Activated CD4-positive, alpha-beta memory T cell treated with anti-CD3 and anti-CD28 coated beads, Interleukin-2, amount 10 ng/mL, durations not matched to agents 7 days and 5 days (primary cell): ENCODE data around the gene ADGRG6. TPM values are rescaled to one million over a fixed set of nuclear protein-coding genes. Genes with fewer than 3 reads are reported as not detected.

ENCODE experiments used
- CTCF ChIA-PET: fragments of 350-600 bp; sonication (Branson Sonifier 250); formaldehyde crosslinking; loops from one replicate; lab custom pipeline; 2021; ENCODE audit warnings: antibody characterized with exemption, inconsistent platforms; lab: Charles Lee
- POLR2A ChIA-PET: fragments of 350-600 bp; sonication (Branson Sonifier 250); formaldehyde crosslinking; loops from one replicate; lab custom pipeline; 2021; ENCODE audit warnings: antibody characterized with exemption; lab: Charles Lee
- DNase-seq: peaks from one replicate; pipeline ENCODE4 v3.0.0-alpha.2; 2020
- H3K27ac Mint-ChIP-seq: one replicate; pipeline ENCODE4 v1.8.0; 2021; ENCODE audit warnings: mild to moderate bottlenecking, mixed read lengths
- H3K27me3 Mint-ChIP-seq: one replicate; pipeline ENCODE4 v1.8.0; 2021; ENCODE audit warnings: mixed read lengths
- H3K36me3 Mint-ChIP-seq: one replicate; pipeline ENCODE4 v1.8.0; 2021; ENCODE audit warnings: low read depth, mixed read lengths
- H3K4me1 Mint-ChIP-seq: one replicate; pipeline ENCODE4 v1.8.0; 2021; ENCODE audit warnings: mixed read lengths
- H3K4me3 Mint-ChIP-seq: one replicate; pipeline ENCODE4 v1.8.0; 2021; ENCODE audit warnings: mild to moderate bottlenecking, mixed read lengths
- H3K9me3 Mint-ChIP-seq: one replicate; pipeline ENCODE4 v1.8.0; 2021; ENCODE audit warnings: mixed read lengths
- total RNA-seq, 2 experiments: library from RNA; stranded (reverse); gene quantifications; one replicate each; pipeline ENCODE4 v1.2.3, GENCODE V29; 2021

The ADGRG6 gene
- not detected for total RNA-seq

DNA sequence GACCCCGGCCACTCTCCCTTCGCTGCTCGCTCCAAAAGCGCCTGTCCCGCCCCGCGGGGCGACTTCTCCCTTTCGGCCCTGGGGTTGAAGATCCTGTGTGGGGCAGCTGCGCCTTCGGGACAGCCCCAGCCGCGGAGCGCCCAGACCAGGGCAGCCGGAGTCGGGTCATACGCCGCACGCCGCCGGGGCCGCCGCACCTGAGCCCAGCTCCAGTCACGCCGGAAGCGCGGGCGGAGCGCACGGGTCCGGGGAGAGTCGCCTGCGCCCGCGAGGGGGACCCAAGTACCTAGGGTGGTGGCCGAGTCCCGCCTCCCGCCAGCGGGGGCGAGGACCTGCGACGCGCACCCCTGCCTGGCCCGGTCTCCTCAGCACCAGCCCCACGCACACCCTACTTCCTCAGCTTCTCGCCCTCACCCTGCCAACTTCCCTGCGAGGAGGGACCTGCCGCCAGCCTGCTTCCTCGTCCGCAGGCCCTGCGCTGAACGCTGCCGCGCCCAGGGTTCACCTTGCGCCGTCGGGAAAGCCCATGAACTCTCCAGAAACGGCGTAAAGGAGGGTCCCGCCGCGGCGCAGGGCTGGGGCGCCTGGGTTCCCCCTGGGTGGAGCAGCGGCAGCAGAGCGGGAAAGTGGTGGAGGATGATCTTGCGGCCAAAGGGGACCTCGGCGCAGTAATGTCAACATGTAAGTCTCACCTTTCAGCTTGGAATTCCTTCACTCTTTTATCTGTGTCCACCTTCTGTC is at the start of gene ADGRG6:
Gene ADGRG6, plus strand, starts transcription at position 357 of the 741 bp plus-strand sequence. Its CDS starts 323 bp downstream, at position 680.
- CTCF ChIA-PET, result interaction anchor here (1.2 kb wide), 1 partner anchor 15 kb away, joined by 3 read pairs; no protein-coding TSS in a partner anchor
- Mint-ChIP-seq H3K36me3 (no peaks in the 10 kb centered on the region), H3K27ac (no peak within 1 kb of the TSS), H3K27me3 (peaks cover 36% of the 10 kb centered on the region), H3K9me3 (no peaks in the 10 kb centered on the region), H3K4me3 (peak within 1 kb of the TSS; percentile 65), H3K4me1 (peaks cover 4% of the 10 kb centered on the region)
- POLR2A ChIA-PET, result no interaction called here
- peak; percentile 25 for DNase-seq

DNA sequence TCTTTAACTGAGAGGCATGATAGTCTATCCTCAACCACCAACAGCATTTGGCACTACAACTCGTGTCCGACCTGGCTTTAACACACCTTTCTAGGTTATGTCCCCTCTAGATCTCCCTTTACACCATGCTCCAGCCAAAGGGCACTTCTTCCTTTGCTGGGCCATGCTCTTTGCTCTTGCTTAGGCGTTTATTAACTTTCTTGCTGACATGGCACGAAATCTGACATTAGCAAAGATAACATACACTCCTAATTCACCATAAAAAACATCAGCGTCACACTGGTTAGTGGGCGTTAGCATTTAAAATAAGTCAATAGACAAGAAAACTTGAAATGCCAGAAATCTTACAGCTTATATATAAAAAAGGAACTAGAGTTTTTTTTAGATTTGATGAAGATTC is 47.3 kb upstream of the ADGRG6 start:
- H3K4me3 Mint-ChIP-seq, result no peak overlapping the region
- POLR2A ChIA-PET, result no interaction called here
- H3K9me3 Mint-ChIP-seq, result no peaks in the 10 kb centered on the region
- no peak overlapping the region for H3K27ac Mint-ChIP-seq
- H3K4me1 Mint-ChIP-seq, result no peaks in the 10 kb centered on the region
- no peaks in the 10 kb centered on the region for H3K36me3 Mint-ChIP-seq
- CTCF ChIA-PET, result no interaction called here
- H3K27me3 Mint-ChIP-seq, result no peaks in the 10 kb centered on the region
- DNase-seq, result no peak

DNA sequence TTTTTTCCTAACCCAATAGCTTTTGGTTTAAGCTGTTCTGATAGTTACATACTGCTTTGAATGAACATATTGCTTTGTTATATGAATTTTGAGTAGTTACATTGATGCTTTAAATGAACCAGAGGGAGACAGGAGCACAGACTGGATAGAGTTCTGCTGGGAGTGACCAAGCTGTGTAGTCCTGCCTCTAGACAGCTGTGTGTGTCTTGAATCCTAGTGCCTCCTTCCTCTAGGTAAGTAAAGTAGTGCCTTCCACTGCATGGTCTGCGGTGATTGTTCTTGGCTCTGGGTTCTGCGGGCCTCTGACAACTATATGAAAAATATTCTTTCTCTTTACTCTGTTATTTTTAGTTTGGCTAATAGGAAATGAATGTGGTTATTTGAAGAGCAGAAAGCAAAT is 46.0 kb upstream of the ADGRG6 start:
- Mint-ChIP-seq H3K27me3 (no peaks in the 10 kb centered on the region), H3K9me3 (no peaks in the 10 kb centered on the region), H3K4me3 (no peak overlapping the region), H3K36me3 (no peaks in the 10 kb centered on the region), H3K4me1 (no peaks in the 10 kb centered on the region), H3K27ac (no peak overlapping the region)
- ChIA-PET POLR2A (no interaction called here), CTCF (interaction anchor here (0.8 kb wide), 1 partner anchor 48 kb away, joined by 3 read pairs; no protein-coding TSS in a partner anchor)
- DNase-seq, result no peak

DNA sequence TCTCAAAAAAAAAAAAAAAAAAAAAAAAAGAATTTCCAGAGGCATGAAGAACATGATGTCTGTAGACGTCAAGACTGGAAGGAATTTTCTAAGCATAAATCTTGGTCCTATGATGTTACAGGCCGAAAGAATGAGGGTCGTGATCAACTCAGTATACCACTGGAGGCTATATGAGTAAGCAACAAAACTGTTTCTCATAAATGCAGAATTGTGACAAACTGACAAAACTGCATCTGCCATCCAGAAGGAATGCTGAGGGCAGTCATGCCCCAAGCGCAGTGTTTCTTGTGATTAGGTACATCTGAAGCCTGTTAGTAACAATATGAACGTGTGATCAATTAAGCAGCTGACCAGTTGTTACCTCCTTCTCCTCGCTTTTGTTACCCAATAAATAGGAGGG is 43.5 kb upstream of the ADGRG6 start:
- DNase-seq, result no peak
- CTCF ChIA-PET, result no interaction called here
- Mint-ChIP-seq H3K9me3 (no peaks in the 10 kb centered on the region), H3K36me3 (no peaks in the 10 kb centered on the region), H3K4me3 (no peak overlapping the region), H3K27me3 (no peaks in the 10 kb centered on the region), H3K27ac (no peak overlapping the region), H3K4me1 (no peaks in the 10 kb centered on the region)
- POLR2A ChIA-PET, result no interaction called here

DNA sequence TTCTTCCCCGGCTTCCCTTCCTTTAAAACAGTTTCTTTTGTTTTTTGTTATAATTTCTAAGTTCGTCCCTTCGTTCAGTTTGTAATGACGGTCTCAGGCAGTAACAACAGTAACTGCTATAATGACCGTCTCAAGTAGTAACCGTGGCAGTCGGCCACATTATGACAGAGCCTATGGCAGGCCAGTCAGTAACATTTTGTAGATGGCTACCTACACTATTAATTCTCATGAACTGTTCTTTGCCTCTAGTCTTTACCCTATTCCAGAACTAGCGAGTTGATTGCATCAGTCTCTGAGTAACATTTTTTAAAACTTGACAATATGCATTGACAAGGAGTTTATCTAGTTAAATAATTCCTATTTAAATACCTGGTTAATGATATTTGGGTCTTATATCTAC is 43.0 kb upstream of the ADGRG6 start:
- no peak for DNase-seq
- Mint-ChIP-seq H3K4me3 (no peak overlapping the region), H3K27ac (no peak overlapping the region), H3K4me1 (no peaks in the 10 kb centered on the region), H3K27me3 (no peaks in the 10 kb centered on the region), H3K9me3 (no peaks in the 10 kb centered on the region), H3K36me3 (no peaks in the 10 kb centered on the region)
- ChIA-PET CTCF (no interaction called here), POLR2A (no interaction called here)

DNA sequence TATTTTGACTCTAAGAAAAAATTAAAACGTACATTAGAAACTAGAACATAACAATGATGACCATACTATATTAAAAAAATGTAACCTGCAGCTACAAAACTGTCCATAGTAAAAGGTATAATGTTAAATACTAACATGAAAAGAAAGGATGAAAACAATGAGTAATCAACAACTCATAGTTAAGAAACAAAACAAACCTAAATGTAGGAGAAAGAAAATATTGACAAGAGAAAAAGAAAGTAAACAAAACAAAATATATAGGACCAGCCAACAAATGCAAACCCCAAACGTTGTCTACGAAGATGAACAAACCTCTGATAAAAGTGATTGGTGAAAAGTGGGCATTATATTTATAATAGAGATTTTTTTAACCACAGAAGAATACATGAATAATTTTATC is 41.1 kb upstream of the ADGRG6 start:
- no peaks in the 10 kb centered on the region for H3K27me3 Mint-ChIP-seq
- H3K4me1 Mint-ChIP-seq, result no peaks in the 10 kb centered on the region
- no peak for DNase-seq
- POLR2A ChIA-PET, result no interaction called here
- H3K36me3 Mint-ChIP-seq, result no peaks in the 10 kb centered on the region
- CTCF ChIA-PET, result no interaction called here
- no peak overlapping the region for H3K27ac Mint-ChIP-seq
- H3K9me3 Mint-ChIP-seq, result no peaks in the 10 kb centered on the region
- H3K4me3 Mint-ChIP-seq, result no peak overlapping the region

DNA sequence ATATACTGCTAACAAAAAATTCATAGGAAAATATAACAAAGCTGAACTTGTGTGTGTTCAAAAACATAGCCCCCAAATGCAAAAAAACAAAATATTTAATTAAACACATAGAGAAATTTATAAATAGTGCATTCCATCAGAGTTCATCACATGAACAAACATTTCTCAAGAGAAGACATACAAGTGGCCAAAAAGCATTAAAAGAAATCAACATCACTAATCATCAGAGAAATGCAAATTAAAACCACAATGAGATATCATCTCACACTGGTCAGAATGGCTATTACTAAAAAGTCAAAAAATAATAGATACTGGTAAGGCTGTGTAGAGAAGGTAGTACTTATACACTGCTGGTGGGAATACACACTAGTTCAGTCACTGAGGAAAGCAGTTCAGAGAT is 39.6 kb upstream of the ADGRG6 start:
- no peak for DNase-seq
- CTCF ChIA-PET, result no interaction called here
- no peaks in the 10 kb centered on the region for H3K4me1 Mint-ChIP-seq
- H3K27me3 Mint-ChIP-seq, result no peaks in the 10 kb centered on the region
- no peak overlapping the region for H3K4me3 Mint-ChIP-seq
- POLR2A ChIA-PET, result no interaction called here
- H3K27ac Mint-ChIP-seq, result no peak overlapping the region
- no peaks in the 10 kb centered on the region for H3K36me3 Mint-ChIP-seq
- H3K9me3 Mint-ChIP-seq, result no peaks in the 10 kb centered on the region

DNA sequence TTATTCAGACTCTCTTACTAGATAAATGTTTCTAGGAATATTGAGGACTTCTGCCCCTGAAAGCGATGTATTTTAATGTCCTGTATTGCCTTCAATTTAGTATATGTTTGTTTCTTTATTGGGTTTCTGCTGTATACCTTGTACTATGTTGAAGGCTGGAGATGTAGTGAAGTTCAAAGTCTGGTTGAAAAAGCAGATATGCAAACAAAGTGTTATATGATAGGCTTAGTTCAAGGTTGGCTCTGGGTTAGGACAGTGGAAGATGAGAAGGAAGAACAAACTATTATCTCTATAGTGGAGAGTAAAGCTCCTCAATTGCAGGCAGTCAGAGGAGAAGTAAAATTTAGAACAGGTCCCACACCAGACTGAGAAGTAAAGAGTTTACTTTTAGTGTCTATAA is 36.3 kb upstream of the ADGRG6 start:
- H3K4me3 Mint-ChIP-seq, result no peak overlapping the region
- ChIA-PET CTCF (no interaction called here), POLR2A (no interaction called here)
- no peak for DNase-seq
- H3K36me3 Mint-ChIP-seq, result no peaks in the 10 kb centered on the region
- no peaks in the 10 kb centered on the region for H3K9me3 Mint-ChIP-seq
- no peaks in the 10 kb centered on the region for H3K27me3 Mint-ChIP-seq
- no peaks in the 10 kb centered on the region for H3K4me1 Mint-ChIP-seq
- H3K27ac Mint-ChIP-seq, result no peak overlapping the region

DNA sequence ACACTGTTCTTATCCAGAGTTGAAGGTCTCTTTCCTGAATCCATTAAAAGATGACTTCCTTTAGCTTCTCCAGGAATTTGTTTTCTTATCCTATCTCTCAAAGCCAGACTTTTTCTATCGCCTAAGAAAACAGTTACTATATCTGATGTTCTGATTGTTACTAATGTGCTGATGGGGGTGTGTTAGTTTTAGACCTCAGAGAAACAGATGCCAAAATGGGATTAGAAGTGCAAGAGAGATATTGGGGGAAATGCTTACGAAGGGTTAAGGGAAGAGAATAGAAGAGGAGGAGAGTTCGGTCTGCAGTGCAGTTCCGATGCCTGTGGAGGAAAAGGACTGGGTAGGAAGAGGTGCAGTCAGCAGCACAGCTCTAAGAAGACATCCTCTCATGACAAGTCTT is 35.7 kb upstream of the ADGRG6 start:
- POLR2A ChIA-PET, result no interaction called here
- Mint-ChIP-seq H3K9me3 (no peaks in the 10 kb centered on the region), H3K27me3 (no peaks in the 10 kb centered on the region), H3K27ac (no peak overlapping the region), H3K4me3 (no peak overlapping the region), H3K36me3 (no peaks in the 10 kb centered on the region), H3K4me1 (no peaks in the 10 kb centered on the region)
- CTCF ChIA-PET, result no interaction called here
- no peak for DNase-seq

DNA sequence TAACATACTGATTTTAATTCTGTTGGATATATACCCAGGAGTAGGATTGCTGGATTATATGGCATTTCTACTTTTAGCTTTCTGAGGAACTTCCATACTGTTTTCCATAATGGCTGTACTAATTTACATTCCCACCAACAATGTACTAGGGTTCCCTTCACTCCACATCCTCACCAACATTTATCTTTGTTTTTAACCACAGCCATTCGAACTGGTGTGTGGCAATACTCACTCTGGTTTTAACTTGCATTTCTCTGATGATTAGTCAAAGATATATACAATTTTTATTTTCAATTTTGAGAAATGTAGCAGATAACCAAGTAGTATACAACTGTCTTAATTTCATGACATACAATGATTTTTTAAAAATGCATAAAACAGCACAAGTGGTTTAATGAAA is 30.3 kb upstream of the ADGRG6 start:
- no peak for DNase-seq
- no peak overlapping the region for H3K27ac Mint-ChIP-seq
- no peaks in the 10 kb centered on the region for H3K36me3 Mint-ChIP-seq
- POLR2A ChIA-PET, result no interaction called here
- H3K27me3 Mint-ChIP-seq, result peaks cover 2% of the 10 kb centered on the region
- H3K4me1 Mint-ChIP-seq, result no peaks in the 10 kb centered on the region
- no peaks in the 10 kb centered on the region for H3K9me3 Mint-ChIP-seq
- CTCF ChIA-PET, result no interaction called here
- no peak overlapping the region for H3K4me3 Mint-ChIP-seq

DNA sequence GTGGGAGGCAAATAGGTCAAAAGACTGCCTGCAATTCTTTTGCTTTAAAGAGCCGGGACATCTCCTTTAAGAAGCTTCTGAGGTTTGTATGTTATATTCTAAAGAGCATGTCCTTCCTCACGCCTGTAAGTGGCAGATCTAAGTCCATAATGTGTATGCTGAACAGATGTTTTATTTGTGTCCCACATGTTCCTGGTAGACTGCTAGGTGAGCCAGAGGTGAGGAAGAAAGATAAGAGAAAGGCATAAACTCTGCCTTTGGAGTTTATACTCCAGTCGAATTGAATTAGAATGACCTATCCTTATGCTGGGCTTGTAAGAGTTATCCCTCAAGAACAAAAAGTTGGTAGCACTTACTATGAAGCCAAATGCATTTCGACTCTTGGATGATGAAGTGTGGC is 27.2 kb upstream of the ADGRG6 start:
- H3K27ac Mint-ChIP-seq, result no peak overlapping the region
- H3K36me3 Mint-ChIP-seq, result no peaks in the 10 kb centered on the region
- H3K27me3 Mint-ChIP-seq, result peaks cover 2% of the 10 kb centered on the region
- no peak overlapping the region for H3K4me3 Mint-ChIP-seq
- no peaks in the 10 kb centered on the region for H3K4me1 Mint-ChIP-seq
- ChIA-PET POLR2A (no interaction called here), CTCF (no interaction called here)
- no peaks in the 10 kb centered on the region for H3K9me3 Mint-ChIP-seq
- DNase-seq, result no peak

DNA sequence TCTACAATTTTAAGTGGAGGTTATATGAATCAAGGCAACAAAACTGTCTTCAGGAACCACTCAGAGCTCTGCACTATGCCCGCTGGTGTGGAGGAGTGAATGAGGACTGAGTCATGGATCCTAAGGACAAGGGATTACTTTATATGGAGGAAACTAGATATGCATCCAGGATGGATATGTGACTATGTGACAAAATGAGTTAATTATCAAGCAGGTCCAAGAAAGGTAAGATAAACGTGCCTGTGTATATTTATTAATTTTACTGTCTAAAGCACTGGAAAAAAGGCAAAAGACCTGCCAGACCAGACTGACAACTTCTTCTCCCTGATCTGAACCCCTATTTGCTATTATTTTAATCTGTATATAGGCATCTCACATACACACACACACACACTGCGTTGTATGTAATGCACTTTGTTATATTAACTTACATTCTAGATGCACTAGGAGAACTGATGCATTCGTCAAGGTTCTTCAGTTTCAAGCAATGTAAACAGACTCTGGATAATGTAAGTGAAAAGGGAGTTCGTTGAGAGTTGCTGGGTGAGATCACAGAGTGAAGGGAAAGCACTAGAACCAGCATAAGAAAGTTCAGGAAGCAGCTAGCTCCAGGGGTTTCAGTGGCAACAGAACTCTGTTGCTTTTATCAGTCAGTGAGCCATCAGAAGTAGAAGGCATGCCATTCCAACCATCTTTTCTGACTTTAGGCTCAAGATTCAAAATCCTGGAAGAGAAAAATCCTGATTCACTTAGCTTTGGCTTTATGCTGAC is 26.4 kb upstream of the ADGRG6 start:
- H3K27ac Mint-ChIP-seq, result no peak overlapping the region
- no peaks in the 10 kb centered on the region for H3K36me3 Mint-ChIP-seq
- ChIA-PET CTCF (no interaction called here), POLR2A (no interaction called here)
- H3K27me3 Mint-ChIP-seq, result peaks cover 2% of the 10 kb centered on the region
- H3K4me3 Mint-ChIP-seq, result no peak overlapping the region
- H3K4me1 Mint-ChIP-seq, result no peaks in the 10 kb centered on the region
- no peak for DNase-seq
- H3K9me3 Mint-ChIP-seq, result no peaks in the 10 kb centered on the region

DNA sequence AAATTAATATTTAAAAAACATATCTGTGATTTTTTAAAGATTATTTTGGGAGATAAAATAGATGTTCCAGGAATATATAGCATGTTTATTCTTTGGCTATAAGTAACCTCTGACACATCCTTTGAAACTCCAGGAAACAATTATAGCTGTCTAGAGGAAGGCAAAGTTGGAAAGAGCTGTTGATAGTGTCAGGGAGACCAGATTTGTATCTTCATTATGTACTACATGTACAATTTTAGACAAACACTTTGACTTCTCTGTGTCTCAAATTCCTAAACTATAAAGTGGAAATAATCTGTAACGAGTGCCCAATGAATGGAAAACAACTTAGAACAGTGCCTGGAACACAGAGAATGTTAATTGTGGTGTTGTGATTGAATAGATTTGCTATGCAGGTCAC is 25.6 kb upstream of the ADGRG6 start:
- POLR2A ChIA-PET, result no interaction called here
- DNase-seq, result no peak
- H3K4me3 Mint-ChIP-seq, result no peak overlapping the region
- H3K27ac Mint-ChIP-seq, result no peak overlapping the region
- no peaks in the 10 kb centered on the region for H3K4me1 Mint-ChIP-seq
- peaks cover 2% of the 10 kb centered on the region for H3K27me3 Mint-ChIP-seq
- H3K9me3 Mint-ChIP-seq, result no peaks in the 10 kb centered on the region
- no peaks in the 10 kb centered on the region for H3K36me3 Mint-ChIP-seq
- CTCF ChIA-PET, result no interaction called here
